HFF-Myc (cell line): ENCODE data around the gene TTC17.
"Not testable (repeated sequence)": the region's sequence is repeated elsewhere in the genome, so short reads cannot be mapped to it uniquely, and the experiment has no call there.

Experiments used
- DNase-seq: peaks from one replicate; pipeline ENCODE4 v3.0.0-alpha.2; 2011; ENCODE audit warnings: low read depth; ENCODE audit errors: extremely low read depth
- H3K4me3 ChIP-seq: replicated peaks from 2 replicates; pipeline ENCODE4 v1.5.1; 2011; ENCODE audit warnings: low read depth, mild to moderate bottlenecking, control low read depth, low read length
- CTCF ChIP-seq: IDR thresholded peaks from 2 replicates; pipeline ENCODE4 v1.5.1; 2012; ENCODE audit warnings: mild to moderate bottlenecking, low read depth, low read length, control low read depth; ENCODE audit errors: missing control alignments

TTC17 gene

GRCh38 chr11:43341159-43341558, 17.6 kb upstream of the TTC17 start:
- no peak for DNase-seq
- H3K4me3 ChIP-seq = no peak overlapping the region
- TF ChIP-seq CTCF = no peak

DNA sequence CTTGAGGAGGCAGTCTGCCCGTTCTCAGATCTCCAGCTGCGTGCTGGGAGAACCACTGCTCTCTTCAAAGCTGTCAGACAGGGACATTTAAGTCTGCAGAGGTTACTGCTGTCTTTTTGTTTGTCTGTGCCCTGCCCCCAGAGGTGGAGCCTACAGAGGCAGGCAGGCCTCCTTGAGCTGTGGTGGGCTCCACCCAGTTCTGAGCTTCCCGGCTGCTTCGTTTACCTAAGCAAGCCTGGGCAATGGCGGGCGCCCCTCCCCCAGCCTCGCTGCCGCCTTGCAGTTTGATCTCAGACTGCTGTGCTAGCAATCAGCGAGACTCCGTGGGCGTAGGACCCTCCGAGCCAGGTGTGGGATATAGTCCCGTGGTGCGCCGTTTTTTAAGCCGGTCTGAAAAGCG, 7.3 kb upstream of the TTC17 start:
- DNase-seq, H3K4me3 ChIP-seq: not testable (repeated sequence)

DNA sequence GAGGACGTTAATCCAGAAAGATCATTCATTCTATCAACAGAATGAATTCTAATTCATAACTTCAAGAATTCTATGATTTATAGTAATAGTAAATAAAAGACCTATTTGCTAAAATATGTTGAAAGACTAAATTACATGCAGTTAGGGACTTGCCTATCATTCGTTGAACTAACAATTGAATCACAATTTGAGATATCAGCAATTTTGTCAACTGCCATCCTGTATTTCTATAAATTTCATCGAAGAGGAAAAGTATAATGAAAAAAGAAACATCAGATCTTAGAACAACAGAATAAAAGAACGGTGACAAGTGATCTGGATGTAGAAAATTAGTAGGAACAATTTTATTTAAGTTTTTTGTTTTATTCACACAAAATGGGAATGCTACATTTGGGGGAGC, 4.4 kb upstream of the TTC17 start:
- TF ChIP-seq CTCF = no peak
- H3K4me3 ChIP-seq = no peak overlapping the region
- DNase-seq = no peak

GRCh38 chr11:43356336-43356735, 2.4 kb upstream of the TTC17 start:
- no peak for TF ChIP-seq CTCF
- no peak overlapping the region for H3K4me3 ChIP-seq
- DNase-seq = no peak

DNA sequence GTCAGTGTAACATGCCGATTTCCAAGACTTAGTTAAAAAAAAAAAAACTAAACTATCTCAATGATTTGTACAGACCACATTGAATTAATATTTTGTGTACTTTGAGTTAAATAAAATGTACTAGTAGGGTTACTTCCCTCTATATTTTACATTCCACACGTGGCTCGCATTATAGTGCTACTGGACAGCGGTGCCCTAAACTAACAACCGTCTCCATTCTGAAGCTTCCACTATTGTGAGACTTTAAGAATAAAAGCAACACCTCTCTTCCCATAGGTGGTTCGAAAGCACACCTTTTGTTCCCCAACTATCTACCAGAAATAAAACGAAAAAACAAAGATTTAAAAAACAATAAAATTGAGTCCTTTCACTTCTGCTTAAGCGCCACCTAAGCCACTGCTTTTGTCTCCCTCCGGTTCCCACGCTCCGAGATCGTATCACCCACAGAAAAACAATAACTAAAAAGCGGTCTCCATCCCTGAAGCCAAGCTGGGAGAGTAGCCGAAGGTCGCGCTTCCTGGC, 380 bp upstream of the TTC17 start:
- no peak for TF ChIP-seq CTCF
- DNase-seq = no peak
- H3K4me3 ChIP-seq = peak overlapping the region; percentile 95

- DNase-seq = no peak
- no peak for TF ChIP-seq CTCF
Observed at GRCh38 chr11:43359422-43359818, 700 bp downstream of the TTC17 start.

DNA sequence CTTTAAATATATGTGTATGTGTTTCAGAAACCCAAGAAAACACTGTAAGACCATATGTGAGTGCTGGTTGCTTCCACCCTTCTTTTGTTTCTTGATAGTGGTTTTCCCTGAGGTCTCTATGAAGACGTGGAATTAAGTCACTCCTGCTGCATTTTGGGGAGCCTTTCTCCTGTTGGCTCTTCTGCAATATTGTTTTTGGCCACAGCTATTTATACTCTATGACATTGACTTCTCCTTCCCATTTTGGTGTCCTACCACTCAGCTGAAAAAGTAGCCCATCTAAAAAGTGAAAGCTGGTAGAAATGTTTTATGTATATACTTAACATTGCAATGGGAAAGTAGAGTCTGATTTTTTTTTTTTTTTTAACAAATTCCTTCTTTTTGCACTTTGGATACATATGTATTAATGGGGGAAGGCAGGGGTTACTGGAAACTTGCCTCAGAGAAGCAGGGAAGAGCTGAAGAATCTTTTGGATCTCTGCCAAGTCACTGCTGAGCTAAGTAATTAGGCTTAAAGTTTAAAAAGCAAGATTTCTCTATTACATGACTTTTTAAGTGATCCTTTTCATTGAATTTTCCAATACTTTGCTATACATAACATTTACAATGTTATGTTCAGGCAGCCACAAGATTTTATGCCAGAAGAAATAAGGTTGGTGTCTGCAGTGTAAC, 1.8 kb downstream of the TTC17 start:
- no peak for TF ChIP-seq CTCF
- peak overlapping the region; percentile 95 for H3K4me3 ChIP-seq
- DNase-seq = no peak

More at GRCh38 chr11:43359422-43359818, 700 bp downstream of the TTC17 start:
- H3K4me3 ChIP-seq = peak overlapping the region; percentile 95
